Activated naive CD4-positive, alpha-beta T cell treated with anti-CD3 and anti-CD28 coated beads, Interleukin-2, amount 10 ng/mL, durations not matched to agents 7 days and 5 days (primary cell): ENCODE measurements around the gene ATP12A.
"Not testable (repeated sequence)": the region's sequence is repeated elsewhere in the genome, so short reads cannot be mapped to it uniquely, and the experiment has no call there.

Experiments
- CTCF ChIA-PET: fragments of 350-600 bp; sonication (Branson Sonifier 250); formaldehyde crosslinking; loops from one replicate; lab custom pipeline; 2021; ENCODE audit warnings: antibody characterized with exemption; lab: Charles Lee
- DNase-seq: peaks from one replicate; pipeline ENCODE4 v3.0.0-alpha.2; 2020
- H3K27ac Mint-ChIP-seq: one replicate; pipeline ENCODE4 v1.8.0; 2021; ENCODE audit warnings: mild to moderate bottlenecking, moderate library complexity, mixed read lengths
- H3K27me3 Mint-ChIP-seq: one replicate; pipeline ENCODE4 v1.8.0; 2021; ENCODE audit warnings: mild to moderate bottlenecking, mixed read lengths
- H3K36me3 Mint-ChIP-seq: one replicate; pipeline ENCODE4 v1.8.0; 2021; ENCODE audit warnings: mixed read lengths
- H3K4me1 Mint-ChIP-seq: one replicate; pipeline ENCODE4 v1.8.0; 2021; ENCODE audit warnings: mixed read lengths
- H3K4me3 Mint-ChIP-seq: one replicate; pipeline ENCODE4 v1.8.0; 2021; ENCODE audit warnings: mild to moderate bottlenecking, moderate library complexity, mixed read lengths
- H3K9me3 Mint-ChIP-seq: one replicate; pipeline ENCODE4 v1.8.0; 2021; ENCODE audit warnings: mixed read lengths

ATP12A gene

GRCh38 chr13:24713022-24713421, 32.8 kb downstream of the ATP12A start:
- CTCF ChIA-PET, result interaction anchor here (1.9 to 2.4 kb wide), 2 partner anchors 14 to 19 kb away, joined by 9 to 14 read pairs; no protein-coding TSS in a partner anchor
- H3K36me3 Mint-ChIP-seq, result no peaks in the 10 kb centered on the region
- no peak overlapping the region for H3K27ac Mint-ChIP-seq
- DNase-seq, result no peak
- H3K4me3 Mint-ChIP-seq, result no peak overlapping the region
- H3K27me3 Mint-ChIP-seq, result peaks cover 43% of the 10 kb centered on the region
- peaks cover 27% of the 10 kb centered on the region for H3K4me1 Mint-ChIP-seq
- H3K9me3 Mint-ChIP-seq, result no peaks in the 10 kb centered on the region

- H3K4me1 Mint-ChIP-seq, result peaks cover 3% of the 10 kb centered on the region
- H3K27me3 Mint-ChIP-seq, result peaks cover 52% of the 10 kb centered on the region
- no peaks in the 10 kb centered on the region for H3K9me3 Mint-ChIP-seq
- no peaks in the 10 kb centered on the region for H3K36me3 Mint-ChIP-seq
- CTCF ChIA-PET, result interaction anchor here (1.1 to 2.6 kb wide), 2 partner anchors 11 to 198 kb away, joined by 3 to 12 read pairs; no protein-coding TSS in a partner anchor
- DNase-seq, result no peak
- H3K27ac Mint-ChIP-seq, result no peak overlapping the region
- no peak overlapping the region for H3K4me3 Mint-ChIP-seq
These were observed 35.8 kb downstream of the ATP12A start for GRCh38 chr13:24716011-24716410.

- H3K27me3 Mint-ChIP-seq, result peaks cover 56% of the 10 kb centered on the region
These were observed 36.2 kb downstream of the ATP12A start for GRCh38 chr13:24716446-24716845.

GRCh38 chr13:24717217-24717616, 37.0 kb downstream of the ATP12A start:
- Mint-ChIP-seq H3K4me1 (peaks cover 3% of the 10 kb centered on the region), H3K27ac (no peak overlapping the region), H3K27me3 (peaks cover 60% of the 10 kb centered on the region), H3K9me3 (no peaks in the 10 kb centered on the region), H3K36me3 (no peaks in the 10 kb centered on the region), H3K4me3 (no peak overlapping the region)
- CTCF ChIA-PET, result interaction anchor here (1.1 to 2.6 kb wide), 2 partner anchors 10 to 199 kb away, joined by 3 to 12 read pairs; no protein-coding TSS in a partner anchor
- DNase-seq, result no peak

More at GRCh38 chr13:24716446-24716845, 36.2 kb downstream of the ATP12A start:
- no peak for DNase-seq
- no peak overlapping the region for H3K27ac Mint-ChIP-seq
- no peaks in the 10 kb centered on the region for H3K36me3 Mint-ChIP-seq
- CTCF ChIA-PET, result interaction anchor here (1.1 to 2.6 kb wide), 2 partner anchors 11 to 198 kb away, joined by 3 to 12 read pairs; no protein-coding TSS in a partner anchor
- H3K9me3 Mint-ChIP-seq, result no peaks in the 10 kb centered on the region
- no peak overlapping the region for H3K4me3 Mint-ChIP-seq
- peaks cover 3% of the 10 kb centered on the region for H3K4me1 Mint-ChIP-seq

- Mint-ChIP-seq H3K4me1 (peaks cover 3% of the 10 kb centered on the region), H3K27me3 (peaks cover 55% of the 10 kb centered on the region), H3K27ac (no peak overlapping the region), H3K9me3 (no peaks in the 10 kb centered on the region), H3K36me3 (no peaks in the 10 kb centered on the region), H3K4me3 (no peak overlapping the region)
- CTCF ChIA-PET, result interaction anchor here (0.7 to 3.0 kb wide), 2 partner anchors 25 to 277 kb away, joined by 3 to 10 read pairs; no protein-coding TSS in a partner anchor
- no peak for DNase-seq
These were observed 38.2 kb downstream of the ATP12A start for GRCh38 chr13:24718192-24718965.

GRCh38 chr13:24719139-24719538, 38.9 kb downstream of the ATP12A start:
- no peaks in the 10 kb centered on the region for H3K36me3 Mint-ChIP-seq
- CTCF ChIA-PET, result interaction anchor here (0.5 to 3.0 kb wide), 4 partner anchors 8 to 276 kb away, joined by 3 to 10 read pairs (median 3); no protein-coding TSS in a partner anchor
- H3K9me3 Mint-ChIP-seq, result no peaks in the 10 kb centered on the region
- peaks cover 3% of the 10 kb centered on the region for H3K4me1 Mint-ChIP-seq
- peaks cover 61% of the 10 kb centered on the region for H3K27me3 Mint-ChIP-seq
- no peak overlapping the region for H3K4me3 Mint-ChIP-seq
- no peak overlapping the region for H3K27ac Mint-ChIP-seq
- DNase-seq, result no peak

- no peak for DNase-seq
- Mint-ChIP-seq H3K36me3 (no peaks in the 10 kb centered on the region), H3K27ac (no peak overlapping the region), H3K27me3 (peaks cover 71% of the 10 kb centered on the region), H3K9me3 (no peaks in the 10 kb centered on the region), H3K4me1 (peaks cover 9% of the 10 kb centered on the region), H3K4me3 (no peak overlapping the region)
- CTCF ChIA-PET, result interaction anchor here (1.2 to 1.7 kb wide), 2 partner anchors 14 to 30 kb away, joined by 6 to 9 read pairs; no protein-coding TSS in a partner anchor
These were observed 43.0 kb downstream of the ATP12A start for GRCh38 chr13:24723206-24723605.

GRCh38 chr13:24724714-24725113, 44.5 kb downstream of the ATP12A start:
- Mint-ChIP-seq H3K4me3 (no peak overlapping the region), H3K4me1 (peaks cover 9% of the 10 kb centered on the region), H3K9me3 (no peaks in the 10 kb centered on the region), H3K36me3 (no peaks in the 10 kb centered on the region), H3K27ac (peak overlapping the region; percentile 58), H3K27me3 (peaks cover 61% of the 10 kb centered on the region)
- CTCF ChIA-PET, result interaction anchor here (3.7 to 6.2 kb wide), 3 partner anchors 15 to 118 kb away, joined by 25 to 76 read pairs (median 26); no protein-coding TSS in a partner anchor
- no peak for DNase-seq

- no peak overlapping the region for H3K4me3 Mint-ChIP-seq
- CTCF ChIA-PET, result interaction anchor here (0.9 to 6.2 kb wide), 5 partner anchors 12 to 119 kb away, joined by 3 to 76 read pairs (median 25); no protein-coding TSS in a partner anchor
- H3K4me1 Mint-ChIP-seq, result peaks cover 9% of the 10 kb centered on the region
- H3K36me3 Mint-ChIP-seq, result no peaks in the 10 kb centered on the region
- H3K9me3 Mint-ChIP-seq, result no peaks in the 10 kb centered on the region
- DNase-seq, result no peak
- peaks cover 54% of the 10 kb centered on the region for H3K27me3 Mint-ChIP-seq
- H3K27ac Mint-ChIP-seq, result no peak overlapping the region
These were observed 45.2 kb downstream of the ATP12A start for GRCh38 chr13:24725379-24725778.

- CTCF ChIA-PET, result interaction anchor here (0.6 to 6.2 kb wide), 19 partner anchors 9 to 241 kb away, joined by 3 to 76 read pairs (median 5); no protein-coding TSS in a partner anchor
These were observed 47.8 kb downstream of the ATP12A start for GRCh38 chr13:24727731-24728601.

GRCh38 chr13:24730873-24731567, 50.8 kb downstream of the ATP12A start:
- H3K27ac Mint-ChIP-seq, H3K4me3 Mint-ChIP-seq, H3K36me3 Mint-ChIP-seq, H3K9me3 Mint-ChIP-seq, DNase-seq, H3K4me1 Mint-ChIP-seq: not testable (repeated sequence)
- peaks cover 16% of the 10 kb centered on the region for H3K27me3 Mint-ChIP-seq
- CTCF ChIA-PET, result interaction anchor here (1.1 kb wide), 1 partner anchor 86 kb away, joined by 3 read pairs; no protein-coding TSS in a partner anchor

More at GRCh38 chr13:24727731-24728601, 47.8 kb downstream of the ATP12A start:
- H3K27me3 Mint-ChIP-seq, result peaks cover 39% of the 10 kb centered on the region
- DNase-seq, result peak; percentile 80
- no peak overlapping the region for H3K27ac Mint-ChIP-seq
- no peaks in the 10 kb centered on the region for H3K36me3 Mint-ChIP-seq
- H3K4me3 Mint-ChIP-seq, result no peak overlapping the region
- no peaks in the 10 kb centered on the region for H3K9me3 Mint-ChIP-seq
- H3K4me1 Mint-ChIP-seq, result peaks cover 9% of the 10 kb centered on the region

GRCh38 chr13:24734950-24735349, 54.7 kb downstream of the ATP12A start:
- no peak overlapping the region for H3K4me3 Mint-ChIP-seq
- H3K4me1 Mint-ChIP-seq, result no peaks in the 10 kb centered on the region
- no peak for DNase-seq
- peaks cover 5% of the 10 kb centered on the region for H3K27me3 Mint-ChIP-seq
- H3K9me3 Mint-ChIP-seq, result no peaks in the 10 kb centered on the region
- CTCF ChIA-PET, result interaction anchor here (0.9 to 3.4 kb wide), 2 partner anchors 41 to 129 kb away, joined by 4 to 12 read pairs; no protein-coding TSS in a partner anchor
- H3K27ac Mint-ChIP-seq, result no peak overlapping the region
- no peaks in the 10 kb centered on the region for H3K36me3 Mint-ChIP-seq

GRCh38 chr13:24737042-24737441, 56.8 kb downstream of the ATP12A start:
- no peaks in the 10 kb centered on the region for H3K9me3 Mint-ChIP-seq
- no peaks in the 10 kb centered on the region for H3K36me3 Mint-ChIP-seq
- no peak for DNase-seq
- no peaks in the 10 kb centered on the region for H3K4me1 Mint-ChIP-seq
- H3K27ac Mint-ChIP-seq, result no peak overlapping the region
- H3K4me3 Mint-ChIP-seq, result no peak overlapping the region
- H3K27me3 Mint-ChIP-seq, result peaks cover 15% of the 10 kb centered on the region
- CTCF ChIA-PET, result no interaction called here
